ENCODE measurements around the gene CHAT.

GRCh38 chr10:49667991-49668390 lies 54.2 kb downstream of the CHAT start:
- no peak for TF ChIP-seq POLR2AphosphoS5 (IDR thresholded peaks at IDR 0.05; ENCODE audit: low read depth, low read length)
- no peak for TF ChIP-seq POLR2A (IDR thresholded peaks at IDR 0.05; ENCODE audit: low read depth, low read length)

All from GM12892 (cell line).